ENCODE results near the gene SECTM1. TPM values are rescaled to one million over a fixed set of nuclear protein-coding genes. Genes with fewer than 3 reads are reported as not detected.
"Not testable (repeated sequence)": the region's sequence is repeated elsewhere in the genome, so short reads cannot be mapped to it uniquely, and the experiment has no call there.

SECTM1 gene
- 9.9 and 12.2 TPM in 2 replicates for total RNA-seq

DNA sequence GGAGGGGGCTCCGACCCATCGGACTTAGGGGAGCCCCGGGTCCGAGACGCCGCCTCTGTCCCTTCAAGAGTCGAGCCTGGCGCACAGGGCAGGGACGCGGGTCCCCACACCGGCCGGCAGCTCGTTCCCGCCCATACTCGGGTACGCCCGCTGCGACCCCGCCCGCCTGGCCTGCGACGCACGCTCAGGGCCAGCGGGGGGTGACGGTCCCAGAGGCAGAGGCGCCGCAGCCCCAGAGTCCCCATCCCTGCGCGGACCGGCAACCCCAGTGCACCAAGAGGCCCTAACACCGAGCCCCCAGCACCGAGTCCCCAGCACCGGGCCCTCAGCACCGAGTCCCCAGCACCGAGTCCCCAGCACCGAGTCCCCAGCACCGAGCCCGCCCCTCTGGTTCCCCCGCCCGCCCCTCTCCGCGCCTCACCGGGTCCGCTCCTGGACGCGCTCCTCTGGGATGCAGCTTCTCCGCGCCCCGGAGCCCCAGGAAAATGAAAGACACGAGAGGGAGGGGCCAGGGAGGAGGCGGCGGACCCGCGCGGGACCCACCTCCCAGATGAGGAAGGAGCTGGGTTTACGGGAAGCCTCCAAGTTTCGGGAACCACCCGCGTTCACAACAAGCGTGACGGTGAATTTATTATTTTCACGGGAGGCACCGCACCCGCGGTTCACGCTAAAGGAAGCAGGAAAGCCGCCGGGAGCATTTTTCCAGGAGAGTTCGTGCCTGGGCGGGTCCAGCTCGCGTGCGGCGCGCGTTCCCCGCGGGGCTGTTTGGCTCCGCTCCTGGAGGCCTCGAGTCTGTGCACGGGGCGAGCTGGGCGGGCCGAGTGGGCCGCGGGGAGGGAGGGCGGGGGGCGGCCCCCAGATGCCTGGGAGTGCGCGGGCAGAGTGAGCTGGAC, at the start of gene SECTM1:
TSS of gene SECTM1 (minus strand) at position 488 of the 893 bp plus-strand sequence. CDS start 6,526 bp downstream, outside the sequence.
- intact Hi-C loops (cut with micrococcal nuclease): loop anchor here (1.0 kb wide), 1 partner anchor 16 kb away; the partner anchor contains the start of gene CD7

DNA sequence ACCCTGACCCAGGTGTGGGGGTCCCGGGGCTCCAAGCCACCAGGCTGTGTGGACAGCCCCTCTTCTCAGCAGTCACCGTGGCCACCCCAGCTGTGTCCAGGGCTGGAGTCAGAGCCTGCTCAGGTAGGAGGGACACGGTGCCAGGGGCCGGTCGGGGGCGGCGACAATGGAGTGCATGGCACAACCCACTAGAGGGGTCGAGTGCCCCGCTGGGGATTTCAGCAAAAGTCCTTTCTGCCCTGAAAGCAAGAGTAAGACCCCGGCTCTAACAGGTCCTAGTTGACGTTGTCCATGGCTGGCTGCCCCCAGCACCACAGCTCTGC, 49.3 kb upstream of the SECTM1 start:
- intact Hi-C loops (cut with micrococcal nuclease): no loop called here

DNA sequence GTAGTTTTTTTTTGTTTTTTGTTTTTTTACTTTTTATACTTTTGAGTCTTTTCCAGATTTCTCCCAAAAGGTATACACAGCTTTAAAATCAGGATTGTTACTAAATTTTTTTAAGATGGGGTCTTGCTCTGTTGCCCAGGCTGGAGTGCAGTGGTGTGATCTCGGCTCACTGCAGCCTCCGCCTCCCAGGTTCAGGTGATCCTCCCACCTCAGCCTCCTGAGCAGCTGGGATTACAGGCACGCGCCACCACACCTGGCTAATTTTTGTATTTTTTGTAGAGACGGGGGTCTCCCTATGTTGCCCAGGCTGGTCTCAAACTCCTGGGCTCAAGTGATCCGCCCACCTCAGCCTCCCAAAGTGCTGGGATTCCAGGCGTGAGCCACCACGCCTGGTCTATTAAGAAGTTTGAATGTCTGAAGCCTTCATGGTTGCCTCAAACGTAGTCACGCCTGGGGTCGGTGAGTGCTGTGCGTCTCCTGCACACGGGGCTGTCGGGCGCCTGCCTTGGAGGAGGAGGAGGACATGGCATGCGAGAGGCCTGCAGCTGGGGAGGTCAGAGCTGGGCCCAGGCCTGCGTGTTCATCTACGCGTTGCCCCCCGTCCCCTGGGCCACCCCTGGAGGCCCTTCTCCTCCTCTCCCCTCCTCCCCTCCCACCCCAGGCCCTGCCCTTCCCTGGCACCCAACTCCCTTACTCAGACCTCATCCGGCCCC, 48.8 kb upstream of the SECTM1 start:
- intact Hi-C loops (cut with micrococcal nuclease): not testable (repeated sequence)

DNA sequence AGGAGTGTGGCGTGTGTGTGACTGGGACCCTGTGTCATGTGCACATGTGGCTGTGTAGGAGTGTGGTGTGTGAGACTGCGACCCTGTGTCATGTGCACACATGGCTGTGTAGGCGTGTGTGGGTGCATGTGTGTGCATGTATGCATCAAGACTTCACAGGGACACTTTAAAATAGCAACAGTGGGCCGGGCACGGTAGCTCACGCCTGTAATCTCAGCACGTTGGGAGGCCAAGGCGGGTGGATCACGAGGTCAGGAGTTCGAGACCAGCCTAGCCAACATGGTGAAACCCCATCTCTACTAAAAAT, 48.1 kb upstream of the SECTM1 start:
- intact Hi-C loops (cut with micrococcal nuclease): not testable (repeated sequence)

DNA sequence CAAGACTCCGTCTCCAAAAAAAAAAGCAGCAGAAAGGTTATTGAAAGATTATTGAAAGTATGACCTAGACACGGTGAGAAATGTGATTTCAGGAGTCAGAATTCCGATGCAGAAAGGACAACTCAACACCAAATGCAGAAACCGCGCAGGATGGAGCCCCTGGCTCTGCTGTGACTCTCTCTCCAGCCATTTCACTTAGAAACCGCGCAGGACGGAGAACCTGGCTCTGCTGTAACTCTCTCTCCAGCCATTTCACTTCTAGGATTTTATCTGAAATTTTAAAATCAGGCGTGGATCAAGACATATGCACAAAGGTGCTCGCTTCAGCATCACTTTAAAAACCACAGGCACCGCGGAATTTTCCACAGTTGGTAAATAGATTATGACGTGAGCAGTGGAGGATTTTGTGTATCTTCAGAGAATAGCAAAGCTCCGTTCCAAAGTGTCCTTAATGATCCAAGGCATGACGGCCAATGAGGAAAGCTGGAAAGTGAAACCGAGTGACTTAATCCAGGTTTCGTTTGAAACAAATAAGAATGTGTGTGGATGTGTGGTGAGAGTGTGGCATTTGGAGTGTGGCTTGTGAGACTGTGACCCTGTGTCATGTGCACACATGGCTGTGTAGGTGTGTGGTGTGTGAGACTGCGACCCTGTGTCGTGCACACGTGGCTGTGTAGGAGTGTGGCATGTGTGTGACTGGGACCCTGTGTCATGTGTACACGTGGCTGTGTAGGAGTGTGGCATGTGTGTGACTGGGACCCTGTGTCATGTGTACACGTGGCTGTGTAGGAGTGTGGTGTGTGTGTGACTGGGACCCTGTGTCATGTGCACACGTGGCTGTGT, 47.5 kb upstream of the SECTM1 start:
- intact Hi-C loops (cut with micrococcal nuclease): no loop called here

DNA sequence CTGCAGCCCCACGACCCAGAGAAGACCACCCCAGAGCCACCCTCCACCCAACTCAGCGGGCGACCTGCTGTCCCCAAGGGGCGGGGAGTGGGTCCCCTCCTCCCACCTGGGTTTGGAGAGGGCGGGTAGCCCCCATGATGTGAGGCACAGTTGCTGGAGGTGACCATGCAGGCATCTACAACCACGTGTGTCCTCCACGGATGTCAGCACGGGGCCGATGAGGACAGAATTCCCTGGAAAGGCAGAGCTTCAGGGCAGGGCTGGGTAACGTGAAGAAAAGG, 45.1 kb upstream of the SECTM1 start:
- intact Hi-C loops (cut with micrococcal nuclease): no loop called here

DNA sequence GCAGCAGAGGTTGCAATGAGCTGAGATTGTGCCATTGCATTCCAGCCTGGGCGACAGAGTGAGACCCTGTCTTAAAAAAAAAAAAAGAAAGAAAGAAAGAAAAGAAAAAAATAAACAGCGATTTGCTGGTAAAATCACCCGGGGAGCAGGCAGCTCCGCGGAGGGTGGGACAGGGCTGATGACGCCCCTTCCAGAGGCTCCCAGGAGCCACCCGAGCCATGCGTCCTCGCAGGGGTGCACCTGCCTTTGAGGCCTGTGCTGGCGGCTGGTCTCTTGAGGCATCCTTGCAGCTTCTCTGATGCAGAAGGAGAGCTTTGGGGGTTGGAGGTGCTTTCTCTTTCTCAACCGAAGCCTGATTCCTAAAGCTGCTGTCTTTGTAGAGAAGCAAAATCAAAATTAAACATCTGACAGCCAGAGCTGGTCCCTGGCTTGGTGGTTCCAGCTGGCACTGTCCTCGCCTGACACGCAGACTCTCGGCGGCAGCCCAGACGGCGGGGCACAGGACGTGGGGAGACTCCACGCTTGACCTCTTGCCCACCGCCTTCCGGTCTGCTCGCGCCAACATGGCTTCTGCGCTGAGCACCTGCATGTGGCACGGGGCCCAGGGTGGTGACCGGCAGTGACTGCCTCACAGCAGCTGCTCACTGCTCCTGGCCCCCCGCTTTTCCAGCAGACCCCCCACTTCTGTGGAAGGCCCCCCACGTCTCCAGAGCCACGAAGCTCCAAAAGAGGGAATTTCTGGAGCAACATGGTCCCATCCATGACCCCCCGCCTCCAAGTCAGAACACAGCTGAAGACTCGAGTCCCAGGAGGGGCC, 44.6 kb upstream of the SECTM1 start:
- intact Hi-C loops (cut with micrococcal nuclease): no loop called here

DNA sequence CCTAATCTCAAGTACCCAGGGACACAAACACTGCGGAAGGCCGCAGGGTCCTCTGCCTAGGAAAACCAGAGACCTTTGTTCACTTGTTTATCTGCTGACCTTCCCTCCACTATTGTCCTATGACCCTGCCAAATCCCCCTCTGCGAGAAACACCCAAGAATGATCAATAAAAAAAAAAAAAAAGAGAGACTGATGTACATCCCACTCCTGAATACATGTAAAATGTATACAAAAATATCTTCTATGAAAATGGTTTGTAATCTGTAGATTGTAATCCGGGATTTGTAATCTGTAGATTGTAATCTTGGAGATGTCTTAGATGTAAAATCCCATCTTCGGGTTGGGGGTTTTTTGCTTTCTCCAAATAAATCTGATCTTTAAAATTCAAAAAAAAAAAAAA, 43.7 kb upstream of the SECTM1 start:
- intact Hi-C loops (cut with micrococcal nuclease): not testable (repeated sequence)

DNA sequence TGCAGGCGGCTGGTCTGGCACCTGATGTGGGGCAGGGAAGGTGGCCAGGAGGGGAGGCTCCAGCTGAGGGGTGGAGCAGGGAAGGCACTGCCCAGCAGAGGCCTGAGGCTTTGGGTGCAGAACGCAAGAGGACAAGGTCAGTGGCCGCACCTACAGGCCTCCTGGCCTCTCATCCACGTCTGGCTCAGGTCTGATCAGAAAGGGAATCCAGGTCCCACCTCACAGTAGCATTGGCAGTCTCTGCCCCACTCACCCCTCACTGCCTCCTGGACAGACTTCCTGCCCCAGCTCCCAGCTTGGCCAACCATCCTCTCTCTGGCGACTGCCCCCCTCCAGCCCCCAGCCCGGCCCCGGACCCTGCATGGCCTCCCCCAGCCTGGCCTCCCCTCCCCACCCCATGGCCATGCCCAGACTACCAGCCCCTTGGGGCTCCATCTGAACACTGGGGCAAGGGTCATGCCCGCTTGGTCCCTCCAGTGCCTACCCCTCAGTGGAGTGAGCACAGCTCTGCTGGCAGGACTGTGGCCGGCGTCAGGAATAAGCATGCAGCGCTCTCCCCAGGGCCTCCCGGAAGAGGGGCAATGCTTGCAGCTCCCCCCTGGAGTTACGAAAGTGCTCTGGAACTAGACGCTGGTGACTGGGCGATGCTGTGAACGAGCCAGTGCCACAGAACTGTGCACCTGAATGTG, 42.6 kb upstream of the SECTM1 start:
- intact Hi-C loops (cut with micrococcal nuclease): no loop called here

DNA sequence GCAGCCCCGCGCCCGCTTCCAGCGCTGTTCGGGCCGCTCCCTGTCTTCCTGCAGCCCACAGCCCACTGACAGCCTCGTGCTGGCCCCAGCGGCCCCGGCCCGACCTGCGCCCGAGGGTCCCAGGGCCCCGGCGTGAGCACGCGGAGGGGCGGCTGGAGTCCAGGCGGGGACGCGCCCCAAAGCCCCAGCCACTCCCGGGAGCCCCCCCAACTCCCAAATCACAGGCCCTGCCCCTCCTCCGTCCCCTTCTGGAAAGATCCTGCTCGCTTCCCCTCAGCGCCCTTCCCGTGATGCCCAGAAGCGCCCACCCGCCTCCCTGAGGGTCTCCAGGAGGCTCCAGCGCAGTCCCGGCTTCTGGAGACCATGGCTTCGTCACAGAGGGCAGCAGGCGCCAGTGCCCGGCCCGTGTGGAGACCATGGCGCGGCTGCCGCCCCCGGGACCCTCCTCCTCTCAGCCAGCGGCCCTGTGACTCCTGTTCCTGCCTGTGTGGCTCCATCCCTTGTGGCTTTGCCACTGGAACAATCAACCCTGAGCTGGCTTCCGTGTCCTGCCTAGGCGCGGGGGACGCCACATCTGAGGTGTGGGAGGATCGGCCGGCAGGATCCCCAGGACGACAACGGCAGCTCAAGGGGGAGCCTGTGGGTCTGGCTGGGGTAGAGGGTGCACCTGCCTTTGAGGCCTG, 41.9 kb upstream of the SECTM1 start:
- intact Hi-C loops (cut with micrococcal nuclease): no loop called here

DNA sequence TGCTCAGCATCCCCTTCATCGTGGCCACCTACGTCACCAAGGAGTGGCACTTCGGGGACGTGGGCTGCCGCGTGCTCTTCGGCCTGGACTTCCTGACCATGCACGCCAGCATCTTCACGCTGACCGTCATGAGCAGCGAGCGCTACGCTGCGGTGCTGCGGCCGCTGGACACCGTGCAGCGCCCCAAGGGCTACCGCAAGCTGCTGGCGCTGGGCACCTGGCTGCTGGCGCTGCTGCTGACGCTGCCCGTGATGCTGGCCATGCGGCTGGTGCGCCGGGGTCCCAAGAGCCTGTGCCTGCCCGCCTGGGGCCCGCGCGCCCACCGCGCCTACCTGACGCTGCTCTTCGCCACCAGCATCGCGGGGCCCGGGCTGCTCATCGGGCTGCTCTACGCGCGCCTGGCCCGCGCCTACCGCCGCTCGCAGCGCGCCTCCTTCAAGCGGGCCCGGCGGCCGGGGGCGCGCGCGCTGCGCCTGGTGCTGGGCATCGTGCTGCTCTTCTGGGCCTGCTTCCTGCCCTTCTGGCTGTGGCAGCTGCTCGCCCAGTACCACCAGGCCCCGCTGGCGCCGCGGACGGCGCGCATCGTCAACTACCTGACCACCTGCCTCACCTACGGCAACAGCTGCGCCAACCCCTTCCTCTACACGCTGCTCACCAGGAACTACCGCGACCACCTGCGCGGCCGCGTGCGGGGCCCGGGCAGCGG, 41.2 kb upstream of the SECTM1 start:
- intact Hi-C loops (cut with micrococcal nuclease): no loop called here

DNA sequence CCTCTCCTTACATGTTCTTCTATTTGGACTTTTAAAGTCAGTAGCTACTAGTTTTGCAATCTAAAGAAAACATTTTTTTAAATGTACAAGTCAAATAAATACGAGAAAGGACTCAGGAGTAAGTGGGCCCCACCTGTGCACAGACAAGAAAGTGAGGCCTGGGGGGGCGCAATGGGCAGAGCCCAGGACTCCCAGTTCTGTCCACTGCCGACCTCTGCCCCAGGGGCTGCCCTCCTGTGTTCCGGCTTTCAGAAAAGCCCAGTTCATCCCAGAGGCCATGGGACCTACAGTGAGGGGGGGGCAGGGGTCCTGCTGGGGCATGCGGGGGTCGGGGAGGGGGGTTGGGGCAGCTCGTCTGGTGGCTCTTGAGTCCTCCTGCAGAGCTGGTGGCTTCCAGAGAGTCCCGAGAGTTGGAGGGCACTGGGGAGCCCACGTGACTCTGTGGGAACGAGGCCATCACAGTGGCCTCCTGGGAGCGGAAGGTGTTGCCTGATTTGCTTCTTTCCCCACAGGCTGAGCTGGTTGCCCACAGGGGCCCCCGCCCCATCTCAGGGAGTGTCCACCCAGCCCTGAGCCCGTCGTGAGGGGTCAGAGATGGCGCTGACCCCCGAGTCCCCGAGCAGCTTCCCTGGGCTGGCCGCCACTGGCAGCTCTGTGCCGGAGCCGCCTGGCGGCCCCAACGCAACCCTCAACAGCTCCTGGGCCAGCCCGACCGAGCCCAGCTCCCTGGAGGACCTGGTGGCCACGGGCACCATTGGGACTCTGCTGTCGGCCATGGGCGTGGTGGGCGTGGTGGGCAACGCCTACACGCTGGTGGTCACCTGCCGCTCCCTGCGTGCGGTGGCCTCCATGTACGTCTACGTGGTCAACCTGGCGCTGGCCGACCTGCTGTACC, 40.4 kb upstream of the SECTM1 start:
- intact Hi-C loops (cut with micrococcal nuclease): no loop called here

DNA sequence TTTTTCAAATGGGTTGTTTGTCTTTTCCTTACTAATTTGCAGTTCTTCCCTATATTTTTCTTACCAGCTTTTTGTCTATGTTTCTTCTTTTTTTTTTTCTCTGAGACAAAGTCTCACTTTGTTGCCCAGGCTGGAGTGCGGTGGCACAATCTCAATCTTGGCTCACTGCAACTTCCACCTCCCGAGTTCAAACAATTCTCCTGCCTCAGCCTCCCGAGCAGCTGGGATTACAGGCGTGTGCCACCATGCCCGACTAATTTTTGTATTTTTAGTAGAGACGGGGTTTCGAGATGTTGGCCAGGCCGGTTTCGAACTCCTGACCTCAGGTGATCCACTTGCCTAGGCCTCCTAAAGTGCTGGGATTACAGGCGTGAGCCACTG, 39.5 kb upstream of the SECTM1 start:
- intact Hi-C loops (cut with micrococcal nuclease): not testable (repeated sequence)

DNA sequence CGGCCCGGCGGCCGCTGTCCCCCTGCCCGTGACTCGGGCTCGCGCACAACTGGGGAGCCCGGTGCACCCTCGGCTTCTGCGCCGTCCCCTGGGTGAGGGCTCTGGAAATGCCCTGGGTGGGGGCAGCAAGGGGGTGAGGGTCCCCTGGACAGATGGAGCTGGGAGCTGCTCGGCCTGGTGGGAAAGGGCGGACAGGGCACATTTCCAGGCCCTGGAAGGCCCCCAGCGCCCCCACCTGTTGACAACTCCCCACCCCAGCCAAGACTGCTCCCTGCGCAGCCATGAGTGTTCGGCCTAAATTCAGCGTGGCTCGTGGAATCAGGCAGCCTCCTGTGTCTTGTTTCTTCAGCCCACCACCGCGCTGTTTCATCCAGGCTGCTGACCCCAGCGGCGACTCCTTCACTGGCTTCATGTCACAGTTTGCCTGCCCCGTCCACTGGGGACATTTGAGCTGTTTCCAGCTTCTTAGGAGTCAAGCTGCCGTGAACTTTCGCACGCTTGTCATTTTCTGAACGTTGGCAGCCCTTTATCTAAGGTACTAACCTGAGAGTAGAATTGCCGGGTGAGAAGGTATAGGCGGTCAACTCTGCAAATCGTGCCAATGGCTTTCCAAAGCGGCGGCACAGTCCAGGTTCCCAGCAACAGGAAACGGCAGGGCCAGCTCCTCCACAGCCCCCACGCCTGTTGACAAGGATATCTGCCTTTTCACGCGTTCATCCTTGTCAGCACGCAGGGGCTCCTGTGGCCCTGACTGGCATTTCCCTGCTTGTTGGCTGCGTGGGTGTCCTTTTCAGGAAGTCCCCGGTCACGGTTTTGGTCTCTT, 38.9 kb upstream of the SECTM1 start:
- intact Hi-C loops (cut with micrococcal nuclease): no loop called here

DNA sequence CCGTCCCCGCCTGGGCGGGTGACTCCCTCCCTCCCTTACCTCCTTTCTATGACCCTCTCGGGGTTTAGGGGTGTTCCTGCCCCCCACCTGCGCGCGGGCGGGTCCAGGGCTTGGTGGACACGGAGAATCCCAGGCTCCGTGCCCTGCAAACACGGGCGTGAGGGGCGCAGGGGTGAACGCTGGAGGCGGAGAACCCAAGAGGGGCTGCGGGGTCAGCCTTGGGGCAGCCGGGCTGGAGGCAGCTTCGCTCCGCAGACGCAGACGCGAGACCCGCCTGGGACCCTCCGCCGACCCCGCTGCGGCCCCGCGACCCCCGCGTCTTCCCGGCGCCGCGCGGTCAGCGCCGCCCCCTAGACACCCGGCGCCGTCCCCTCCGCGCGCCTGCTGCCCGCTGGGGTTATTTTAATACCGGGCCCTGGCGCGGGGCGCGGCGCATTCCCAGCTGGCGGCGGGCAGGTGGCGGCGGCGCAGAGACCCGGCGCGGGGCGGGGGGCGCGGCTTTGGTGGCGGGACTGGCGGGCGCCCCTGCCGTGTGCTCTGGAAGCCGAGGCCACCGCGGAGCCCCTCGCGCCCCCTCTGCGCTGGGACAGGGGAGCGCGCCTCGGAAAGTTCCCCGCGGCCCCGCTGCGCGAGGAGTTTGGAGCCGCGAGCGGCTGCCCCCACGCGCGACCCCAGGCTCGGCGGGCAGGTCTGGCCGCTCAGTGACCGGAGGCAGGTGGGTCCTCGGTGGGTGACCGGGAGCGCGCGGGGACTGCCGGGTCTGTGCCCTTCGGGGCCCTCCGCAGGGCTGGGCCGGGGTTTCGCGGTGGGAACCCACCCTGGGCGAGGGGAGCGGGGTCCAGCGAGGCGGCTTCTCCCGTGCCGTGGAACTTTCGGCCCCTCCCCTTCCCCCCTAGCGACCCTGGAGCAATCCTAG, 38.0 kb upstream of the SECTM1 start, which contains the start of gene UTS2R:
TSS of gene UTS2R (plus strand) at position 433 of the 916 bp plus-strand sequence. CDS start 2,560 bp downstream, outside the sequence.
- intact Hi-C loops (cut with micrococcal nuclease): no loop called here

Data from T-helper 1 cell treated with Interleukin-12 subunit alpha and Interleukin-12 subunit beta and Interleukin-4 antibody, amounts not matched to agents 30 ng/mL and 1 ng/mL, for 36 hours (primary cell).